ENCODE data around the gene CILP2.
A peak's percentile ranks its signal among the peaks of the same experiment; 100 is the strongest.

Gene CILP2

GRCh38 chr19:19544954-19545591 is 7.0 kb downstream of the CILP2 start:
- DNase-seq = no peak

- DNase-seq = no peak
Observed at GRCh38 chr19:19545707-19546106, 7.6 kb downstream of the CILP2 start.

GRCh38 chr19:19546751-19547162 is 8.7 kb downstream of the CILP2 start:
- no peak for DNase-seq

- no peak for DNase-seq
Observed at GRCh38 chr19:19547674-19548336, 9.7 kb downstream of the CILP2 start.

GRCh38 chr19:19548915-19549759 is 11.1 kb downstream of the CILP2 start:
- no peak for DNase-seq

- DNase-seq = no peak
Observed at GRCh38 chr19:19549804-19550464, 11.9 kb downstream of the CILP2 start.

GRCh38 chr19:19550485-19550929 is 12.4 kb downstream of the CILP2 start:
- DNase-seq = no peak

GRCh38 chr19:19550972-19551852 is 13.1 kb downstream of the CILP2 start:
- no peak for DNase-seq

GRCh38 chr19:19551853-19552192 is 13.8 kb downstream of the CILP2 start:
- DNase-seq = no peak

GRCh38 chr19:19552798-19553197 is 14.7 kb downstream of the CILP2 start:
- DNase-seq = peak; percentile 10

GRCh38 chr19:19553670-19554069 is 15.6 kb downstream of the CILP2 start:
- no peak for DNase-seq

- DNase-seq = no peak
Observed at GRCh38 chr19:19554074-19555023, 16.3 kb downstream of the CILP2 start.

GRCh38 chr19:19558055-19558454 is 20.0 kb downstream of the CILP2 start:
- DNase-seq = no peak

GRCh38 chr19:19558636-19559035 is 20.6 kb downstream of the CILP2 start:
- DNase-seq = no peak

- no peak for DNase-seq
Observed at GRCh38 chr19:19559931-19560330, 21.9 kb downstream of the CILP2 start.

GRCh38 chr19:19561946-19562664 is 24.0 kb downstream of the CILP2 start:
- no peak for DNase-seq

GRCh38 chr19:19562665-19563347 is 24.7 kb downstream of the CILP2 start:
- no peak for DNase-seq

GRCh38 chr19:19563348-19563848 is 25.3 kb downstream of the CILP2 start:
- no peak for DNase-seq

GRCh38 chr19:19566306-19566705 is 28.2 kb downstream of the CILP2 start:
- no peak for DNase-seq

- DNase-seq = no peak
Observed at GRCh38 chr19:19567391-19567790, 29.3 kb downstream of the CILP2 start.
